Retinal pigment epithelial cell (primary cell): Measurements from ENCODE around the gene DOCK6.
A peak's percentile ranks its signal among the peaks of the same experiment; 100 is the strongest.

Source experiments
- DNase-seq: peaks from one replicate; pipeline ENCODE4 v3.0.0-alpha.2; 2010; ENCODE audit warnings: low read depth
- H3K4me3 ChIP-seq: 2 replicates; pipeline ENCODE4 v1.5.1; 2011; ENCODE audit warnings: mild to moderate bottlenecking, low read length, control low read depth, moderate library complexity
- CTCF ChIP-seq: conservative IDR thresholded peaks from 2 replicates; pipeline ENCODE4 v1.5.1; 2011; ENCODE audit warnings: low read depth, low read length, control low read depth, inconsistent platforms

The DOCK6 gene

GRCh38 chr19:11233073-11233472 is 29.3 kb downstream of the DOCK6 start:
- TF ChIP-seq CTCF = no peak
- no peak overlapping the region for H3K4me3 ChIP-seq
- DNase-seq = no peak

DNA sequence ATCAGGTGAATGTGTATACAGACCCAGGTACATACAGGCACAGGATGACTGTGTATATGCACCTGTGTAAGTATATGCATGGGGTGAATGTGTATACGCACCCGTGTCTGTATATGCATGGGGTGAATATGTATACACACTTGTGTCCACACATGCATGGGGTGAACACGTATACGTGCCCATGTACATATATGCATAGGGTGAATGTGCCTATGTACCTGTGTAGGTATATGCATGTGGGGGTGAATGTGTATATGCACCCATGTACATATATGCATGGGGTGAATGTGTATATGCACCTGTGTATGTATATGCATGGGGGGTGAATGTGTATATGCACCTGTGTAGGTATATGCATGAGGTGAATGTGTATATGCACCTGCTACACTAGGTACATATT is 29.8 kb downstream of the DOCK6 start:
- no peak for TF ChIP-seq CTCF
- no peak overlapping the region for H3K4me3 ChIP-seq
- no peak for DNase-seq

- no peak for TF ChIP-seq CTCF
- DNase-seq = no peak
- no peak overlapping the region for H3K4me3 ChIP-seq
Measured at GRCh38 chr19:11230621-11231386, 31.5 kb downstream of the DOCK6 start.

GRCh38 chr19:11227195-11227886 is 35.0 kb downstream of the DOCK6 start:
- H3K4me3 ChIP-seq = no peak overlapping the region
- TF ChIP-seq CTCF = peak; percentile 21
- no peak for DNase-seq

- no peak overlapping the region for H3K4me3 ChIP-seq
- no peak for TF ChIP-seq CTCF
- no peak for DNase-seq
Measured at GRCh38 chr19:11226716-11227166, 35.6 kb downstream of the DOCK6 start.

DNA sequence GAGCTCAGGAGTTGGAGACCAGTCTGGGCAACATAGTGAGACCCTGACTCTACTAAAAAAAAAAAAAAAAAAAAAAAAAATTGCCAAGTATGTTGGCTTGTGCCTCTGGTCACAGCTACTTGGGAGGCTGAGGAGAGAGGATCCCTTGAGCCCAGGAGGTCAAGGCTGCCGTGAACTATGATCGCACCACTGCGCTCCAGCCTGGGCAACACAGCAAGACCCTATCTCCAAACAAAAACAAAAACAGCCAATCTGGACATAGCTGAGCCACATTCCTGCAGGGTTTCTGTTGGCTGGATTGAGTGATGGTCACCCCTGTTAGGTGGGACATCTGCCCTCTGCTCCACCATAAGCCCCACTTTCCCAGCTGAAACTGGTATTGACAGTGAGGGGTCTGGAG is 36.5 kb downstream of the DOCK6 start:
- H3K4me3 ChIP-seq = no peak overlapping the region
- no peak for DNase-seq
- no peak for TF ChIP-seq CTCF

- no peak for TF ChIP-seq CTCF
- no peak overlapping the region for H3K4me3 ChIP-seq
- no peak for DNase-seq
Measured at GRCh38 chr19:11225172-11225571, 37.2 kb downstream of the DOCK6 start.
